Prostate gland (tissue), 2 donors: ENCODE results near the gene SLC23A1.

Source experiments
- CTCF ChIP-seq, 4 experiments: fragments of 200-600 bp in 2 of 4; fragments of 450-650 bp in 2 of 4; sonication (generic) in 2 of 4; IDR thresholded peaks; 1 replicate in 3 of 4; 2 replicates in 1 of 4; pipeline ENCODE4 v1.5.1; 2016 to 2019; ENCODE audit warnings: antibody characterized with exemption in 4 of 4, mild to moderate bottlenecking in 2 of 4, moderate library complexity in 2 of 4
- POLR2AphosphoS5 ChIP-seq: sonication (generic); formaldehyde crosslinking; IDR thresholded peaks from one replicate; pipeline ENCODE4 v1.6.1; 2017; ENCODE audit warnings: antibody characterized with exemption

GRCh38 chr5:139407517-139407916 lies 24.4 kb upstream of the SLC23A1 start:
- no peak for TF ChIP-seq CTCF (IDR thresholded peaks at IDR 0.05)
- no peak for TF ChIP-seq POLR2AphosphoS5
